ENCODE results near the gene GDNF.

GRCh38 chr5:37804401-37804800 lies 35.4 kb downstream of the GDNF start:
- TF ChIP-seq, protein P1, sequence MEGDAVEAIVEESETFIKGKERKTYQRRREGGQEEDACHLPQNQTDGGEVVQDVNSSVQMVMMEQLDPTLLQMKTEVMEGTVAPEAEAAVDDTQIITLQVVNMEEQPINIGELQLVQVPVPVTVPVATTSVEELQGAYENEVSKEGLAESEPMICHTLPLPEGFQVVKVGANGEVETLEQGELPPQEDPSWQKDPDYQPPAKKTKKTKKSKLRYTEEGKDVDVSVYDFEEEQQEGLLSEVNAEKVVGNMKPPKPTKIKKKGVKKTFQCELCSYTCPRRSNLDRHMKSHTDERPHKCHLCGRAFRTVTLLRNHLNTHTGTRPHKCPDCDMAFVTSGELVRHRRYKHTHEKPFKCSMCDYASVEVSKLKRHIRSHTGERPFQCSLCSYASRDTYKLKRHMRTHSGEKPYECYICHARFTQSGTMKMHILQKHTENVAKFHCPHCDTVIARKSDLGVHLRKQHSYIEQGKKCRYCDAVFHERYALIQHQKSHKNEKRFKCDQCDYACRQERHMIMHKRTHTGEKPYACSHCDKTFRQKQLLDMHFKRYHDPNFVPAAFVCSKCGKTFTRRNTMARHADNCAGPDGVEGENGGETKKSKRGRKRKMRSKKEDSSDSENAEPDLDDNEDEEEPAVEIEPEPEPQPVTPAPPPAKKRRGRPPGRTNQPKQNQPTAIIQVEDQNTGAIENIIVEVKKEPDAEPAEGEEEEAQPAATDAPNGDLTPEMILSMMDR (IDR thresholded peaks at IDR 0.05), result no peak
- TF ChIP-seq POLR2A (IDR thresholded peaks at IDR 0.05), result no peak

All from lower leg skin (tissue), 3 donors.